ENCODE data around the gene NRIP1. TPM values are rescaled to one million over a fixed set of nuclear protein-coding genes. Genes with fewer than 3 reads are reported as not detected.

Gene NRIP1
- total RNA-seq, 4 donors from 2014 or later: 38.5 to 63.7 (median 55.6) TPM

GRCh38 chr21:15015622-15016471, 49.0 kb downstream of the NRIP1 start:
- in situ Hi-C loops (cut with MboI; ENCODE audit: low pct_ligation_motif_present in 1 of 4, low pct_unique_long_range_greater_than_20kb in 1 of 4, low sequenced_read_pairs in 3 of 4) (no loop called here), intact Hi-C loops (cut with DNase I; ENCODE audit: low total_unique reads) (no loop called here)
- H3K4me1 ChIP-seq: peaks cover 0 to 19% (median 2%) of the 10 kb centered on the region in 4 donors
- H3K27ac ChIP-seq: no peak overlapping the region
- 54 to 83% methylated on average over 4 to 5 of the region's 5 CpGs for WGBS, 2 donors (ENCODE audit: low coverage in 1 of 2)
- no peaks in the 10 kb centered on the region for H3K27me3 ChIP-seq
- H3K4me3 ChIP-seq: no peak overlapping the region
- no peaks in the 10 kb centered on the region for H3K9me3 ChIP-seq
- no peak for DNase-seq
- TF ChIP-seq POLR2AphosphoS5 (IDR thresholded peaks at IDR 0.05): no peak
- no peak for TF ChIP-seq POLR2A (IDR thresholded peaks at IDR 0.05)
- TF ChIP-seq EP300 (IDR thresholded peaks at IDR 0.05; ENCODE audit: low read depth): no peak
- no peak for TF ChIP-seq CTCF (IDR thresholded peaks at IDR 0.05)
- H3K36me3 ChIP-seq: peaks cover 0 to 3% (median 0%) of the 10 kb centered on the region in 4 donors

- Histone ChIP-seq H3K4me1 (peaks cover 0 to 19% (median 2%) of the 10 kb centered on the region in 4 donors), H3K36me3 (peaks cover 0 to 3% (median 0%) of the 10 kb centered on the region in 4 donors), H3K27me3 (no peaks in the 10 kb centered on the region), H3K4me3 (no peak overlapping the region), H3K9me3 (no peaks in the 10 kb centered on the region), H3K27ac (no peak overlapping the region)
- TF ChIP-seq CTCF (IDR thresholded peaks at IDR 0.05): no peak
- no peak for TF ChIP-seq POLR2A (IDR thresholded peaks at IDR 0.05)
- no peak for TF ChIP-seq POLR2AphosphoS5 (IDR thresholded peaks at IDR 0.05)
- TF ChIP-seq EP300 (IDR thresholded peaks at IDR 0.05; ENCODE audit: low read depth): no peak
- WGBS, 2 donors (ENCODE audit: low coverage in 1 of 2): 83 to 86% methylated on average over 2 of the region's 2 CpGs
- no peak for DNase-seq
- in situ Hi-C loops (cut with MboI; ENCODE audit: low pct_ligation_motif_present in 1 of 4, low pct_unique_long_range_greater_than_20kb in 1 of 4, low sequenced_read_pairs in 3 of 4) (no loop called here), intact Hi-C loops (cut with DNase I; ENCODE audit: low total_unique reads) (no loop called here)
Observed at GRCh38 chr21:15014221-15014620, 50.6 kb downstream of the NRIP1 start.

- Histone ChIP-seq H3K36me3 (peaks cover 0 to 3% (median 0%) of the 10 kb centered on the region in 4 donors), H3K27ac (no peak overlapping the region), H3K4me1 (peaks cover 0 to 8% (median 3%) of the 10 kb centered on the region in 4 donors), H3K4me3 (no peak overlapping the region), H3K27me3 (no peaks in the 10 kb centered on the region), H3K9me3 (no peaks in the 10 kb centered on the region)
- TF ChIP-seq POLR2A (IDR thresholded peaks at IDR 0.05): no peak
- in situ Hi-C loops (cut with MboI; ENCODE audit: low pct_ligation_motif_present in 1 of 4, low pct_unique_long_range_greater_than_20kb in 1 of 4, low sequenced_read_pairs in 3 of 4) (no loop called here), intact Hi-C loops (cut with DNase I; ENCODE audit: low total_unique reads) (no loop called here)
- 51 to 75% methylated on average over 2 of the region's 2 CpGs for WGBS, 2 donors (ENCODE audit: low coverage in 1 of 2)
- DNase-seq: no peak
Observed at GRCh38 chr21:15011967-15012366, 52.8 kb downstream of the NRIP1 start.

GRCh38 chr21:15010645-15011044, 54.2 kb downstream of the NRIP1 start:
- TF ChIP-seq EP300 (IDR thresholded peaks at IDR 0.05; ENCODE audit: low read depth) (no peak), CTCF (IDR thresholded peaks at IDR 0.05) (no peak), POLR2AphosphoS5 (IDR thresholded peaks at IDR 0.05) (no peak), POLR2A (IDR thresholded peaks at IDR 0.05) (no peak)
- peaks cover 0 to 18% (median 9%) of the 10 kb centered on the region in 4 donors for H3K4me1 ChIP-seq
- H3K36me3 ChIP-seq: peaks cover 0 to 3% (median 0%) of the 10 kb centered on the region in 4 donors
- H3K9me3 ChIP-seq: no peaks in the 10 kb centered on the region
- WGBS, 2 donors (ENCODE audit: low coverage in 1 of 2): 54 to 60% methylated on average over 4 of the region's 4 CpGs
- H3K27ac ChIP-seq: no peak overlapping the region
- no peak for DNase-seq
- in situ Hi-C loops (cut with MboI; ENCODE audit: low pct_ligation_motif_present in 1 of 4, low pct_unique_long_range_greater_than_20kb in 1 of 4, low sequenced_read_pairs in 3 of 4): no loop called here
- no peak overlapping the region for H3K4me3 ChIP-seq
- no peaks in the 10 kb centered on the region for H3K27me3 ChIP-seq
- intact Hi-C loops (cut with DNase I; ENCODE audit: low total_unique reads): no loop called here

Measured in transverse colon (tissue), 4 donors.